Chondrocyte (in vitro differentiated cells): Measurements from ENCODE around the gene R3HDM4. TPM values are rescaled to one million over a fixed set of nuclear protein-coding genes. Genes with fewer than 3 reads are reported as not detected.

ENCODE experiments used
- DNase-seq: peaks from one replicate; pipeline ENCODE4 v3.0.0; 2021; ENCODE audit warnings: mixed read lengths, low spot score
- H3K27ac Mint-ChIP-seq: one replicate; pipeline ENCODE4 v1.8.0; 2021; ENCODE audit warnings: mild to moderate bottlenecking, moderate library complexity, mixed read lengths; ENCODE audit not compliant: unreplicated experiment
- H3K27me3 Mint-ChIP-seq: 2 replicates; pipeline ENCODE4 v1.8.0; 2021; ENCODE audit warnings: low read depth, mixed read lengths
- H3K36me3 Mint-ChIP-seq: 2 replicates; pipeline ENCODE4 v1.8.0; 2021; ENCODE audit warnings: low read depth, mixed read lengths
- H3K4me1 Mint-ChIP-seq: 2 replicates; pipeline ENCODE4 v1.8.0; 2021; ENCODE audit warnings: low read depth, mild to moderate bottlenecking, mixed read lengths
- H3K4me3 Mint-ChIP-seq: one replicate; pipeline ENCODE4 v1.8.0; 2021; ENCODE audit warnings: mild to moderate bottlenecking, moderate library complexity, mixed read lengths; ENCODE audit not compliant: unreplicated experiment
- H3K9me3 Mint-ChIP-seq: 2 replicates; pipeline ENCODE4 v1.8.0; 2021; ENCODE audit warnings: low read depth, mixed read lengths
- CTCF ChIP-seq: fragments of 200-600 bp; sonication (generic); IDR thresholded peaks from 2 replicates; pipeline ENCODE4 v1.5.0; 2021; ENCODE audit warnings: antibody characterized with exemption, mild to moderate bottlenecking, moderate library complexity
- total RNA-seq: library from RNA; stranded (reverse); gene quantifications from 3 replicates; pipeline ENCODE4 v1.2.1, GENCODE V29; 2021

The R3HDM4 gene
- total RNA-seq, 1 donor from 2014 or later: 48.4 TPM

DNA sequence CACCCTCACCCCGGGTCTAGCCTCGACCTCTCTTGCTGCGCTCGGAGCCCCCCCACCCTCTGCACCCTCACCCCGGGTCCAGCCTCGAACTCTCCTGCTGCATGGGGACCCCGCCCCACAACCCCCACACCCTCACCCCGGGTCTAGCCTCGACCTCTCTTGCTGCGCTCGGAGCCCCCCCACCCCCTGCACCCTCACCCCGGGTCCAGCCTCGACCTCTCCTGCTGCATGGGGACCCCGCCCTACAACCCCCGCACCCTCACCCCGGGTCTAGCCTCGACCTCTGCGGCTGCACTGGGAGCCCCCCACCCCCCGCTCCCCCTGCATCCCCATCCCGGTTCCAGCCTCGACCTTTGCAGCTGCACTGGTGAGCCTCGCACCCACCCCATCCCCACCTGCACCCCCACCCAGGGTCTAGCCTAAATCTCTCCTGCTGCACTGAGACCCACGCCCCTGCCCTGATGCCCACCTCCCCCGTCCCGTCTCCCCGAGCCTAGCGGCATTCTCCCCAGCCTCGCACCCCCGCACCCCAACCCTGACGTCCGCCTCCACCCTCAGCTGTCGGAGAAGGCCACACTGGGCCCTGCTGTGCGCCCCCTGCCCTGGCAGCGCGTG, 51.8 kb downstream of the R3HDM4 start:
- H3K27ac Mint-ChIP-seq: no peak overlapping the region
- H3K9me3 Mint-ChIP-seq: no peaks in the 10 kb centered on the region
- no peak for TF ChIP-seq CTCF

DNA sequence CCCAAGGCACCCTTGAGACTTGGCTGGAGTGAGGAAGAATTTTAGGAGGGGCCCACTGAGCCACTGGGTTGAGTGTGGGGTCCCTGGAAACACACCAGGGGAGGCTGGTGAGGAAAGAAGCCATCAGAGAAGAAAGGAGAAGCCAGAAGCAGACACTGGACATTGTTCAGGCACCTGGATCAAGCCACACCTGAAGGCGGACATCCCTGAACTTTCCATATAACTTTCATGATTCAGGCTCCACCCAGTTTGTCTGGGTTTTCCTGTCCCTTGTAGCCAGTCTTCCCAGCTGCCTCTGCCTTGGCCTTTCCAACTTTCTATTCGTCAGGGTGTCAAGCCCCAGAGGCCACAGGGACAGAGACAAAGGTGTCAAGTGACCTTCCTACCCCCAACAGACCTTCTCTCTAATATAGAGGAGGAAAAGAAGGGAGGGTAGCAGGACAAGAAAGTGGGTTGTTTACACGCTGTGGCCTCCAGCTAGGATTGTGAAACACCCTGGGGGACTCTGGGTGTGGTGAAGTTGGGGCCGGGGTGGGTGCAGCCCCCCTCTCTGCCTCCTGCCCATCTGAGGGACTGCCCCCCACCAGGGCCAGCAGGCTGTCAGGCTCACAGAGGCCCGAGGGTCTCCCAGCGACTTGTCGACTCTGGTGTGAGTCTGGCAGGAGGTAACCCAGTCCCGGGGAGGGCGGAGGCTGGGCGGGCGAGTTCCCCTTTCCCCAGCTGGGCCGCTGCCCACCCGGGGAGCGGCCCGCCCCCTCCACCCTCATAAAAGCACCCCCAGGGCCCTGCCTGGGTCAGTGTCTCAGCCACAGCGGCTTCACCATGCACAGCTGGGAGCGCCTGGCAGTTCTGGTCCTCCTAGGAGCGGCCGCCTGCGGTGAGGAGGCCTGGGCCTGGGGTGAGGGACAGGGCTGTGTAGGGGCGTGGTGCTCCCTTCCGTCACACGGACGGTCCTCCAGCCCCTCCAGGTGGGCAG, 53.9 kb downstream of the R3HDM4 start, which contains the start of gene CFD:
CFD (plus strand) TSS at position 797 of the 976 bp plus-strand sequence; CDS start at position 823, 26 bp downstream.
- peaks cover 11% of the 10 kb centered on the region for H3K4me1 Mint-ChIP-seq
- H3K4me3 Mint-ChIP-seq: peak within 1 kb of the TSS; percentile 33
- no peaks in the 10 kb centered on the region for H3K36me3 Mint-ChIP-seq
- DNase-seq: no peak
- no peak for TF ChIP-seq CTCF
- H3K27ac Mint-ChIP-seq: no peak within 1 kb of the TSS
- no peaks in the 10 kb centered on the region for H3K9me3 Mint-ChIP-seq
- no peaks in the 10 kb centered on the region for H3K27me3 Mint-ChIP-seq

More for the DNA sequence above, 51.8 kb downstream of the R3HDM4 start:
- no peak for DNase-seq
- H3K27me3 Mint-ChIP-seq: no peaks in the 10 kb centered on the region
- H3K4me3 Mint-ChIP-seq: peak overlapping the region; percentile 22
- peaks cover 11% of the 10 kb centered on the region for H3K4me1 Mint-ChIP-seq
- peaks cover 2% of the 10 kb centered on the region for H3K36me3 Mint-ChIP-seq

- TF ChIP-seq CTCF: no peak
- DNase-seq: no peak
- Mint-ChIP-seq H3K27me3 (no peaks in the 10 kb centered on the region), H3K36me3 (no peaks in the 10 kb centered on the region), H3K27ac (no peak overlapping the region), H3K4me1 (peaks cover 8% of the 10 kb centered on the region), H3K9me3 (no peaks in the 10 kb centered on the region), H3K4me3 (no peak overlapping the region)
These were observed 54.7 kb downstream of the R3HDM4 start for GRCh38 chr19:858284-858683.

DNA sequence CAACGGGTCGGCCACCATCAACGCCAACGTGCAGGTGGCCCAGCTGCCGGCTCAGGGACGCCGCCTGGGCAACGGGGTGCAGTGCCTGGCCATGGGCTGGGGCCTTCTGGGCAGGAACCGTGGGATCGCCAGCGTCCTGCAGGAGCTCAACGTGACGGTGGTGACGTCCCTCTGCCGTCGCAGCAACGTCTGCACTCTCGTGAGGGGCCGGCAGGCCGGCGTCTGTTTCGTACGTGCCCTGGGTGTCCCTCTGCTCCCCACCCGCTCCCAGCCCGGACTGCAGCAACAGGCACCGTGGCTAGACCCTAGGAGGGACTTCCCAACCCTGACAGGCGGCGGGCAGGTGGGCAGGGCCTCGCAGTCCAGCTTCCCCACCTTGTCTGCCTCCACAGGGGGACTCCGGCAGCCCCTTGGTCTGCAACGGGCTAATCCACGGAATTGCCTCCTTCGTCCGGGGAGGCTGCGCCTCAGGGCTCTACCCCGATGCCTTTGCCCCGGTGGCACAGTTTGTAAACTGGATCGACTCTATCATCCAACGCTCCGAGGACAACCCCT, 57.4 kb downstream of the R3HDM4 start:
- Mint-ChIP-seq H3K36me3 (no peaks in the 10 kb centered on the region), H3K9me3 (no peaks in the 10 kb centered on the region), H3K4me3 (no peak overlapping the region), H3K27ac (no peak overlapping the region), H3K27me3 (no peaks in the 10 kb centered on the region), H3K4me1 (peaks cover 7% of the 10 kb centered on the region)
- no peak for TF ChIP-seq CTCF
- peak; percentile 95 for DNase-seq

GRCh38 chr19:855142-855541, 57.9 kb downstream of the R3HDM4 start:
- Mint-ChIP-seq H3K4me1 (peaks cover 12% of the 10 kb centered on the region), H3K9me3 (no peaks in the 10 kb centered on the region), H3K36me3 (no peaks in the 10 kb centered on the region), H3K4me3 (no peak overlapping the region), H3K27ac (no peak overlapping the region), H3K27me3 (no peaks in the 10 kb centered on the region)
- DNase-seq: no peak
- no peak for TF ChIP-seq CTCF
